Activated naive CD4-positive, alpha-beta T cell treated with anti-CD3 and anti-CD28 coated beads, Interleukin-2, amount 50 U/mL, for 24 hours (primary cell): Measurements from ENCODE around the gene UTP4.
"Not testable (repeated sequence)": the region's sequence is repeated elsewhere in the genome, so short reads cannot be mapped to it uniquely, and the experiment has no call there.

Experiments
- H3K27ac Mint-ChIP-seq: one replicate; pipeline ENCODE4 v1.8.0; 2021; ENCODE audit warnings: mild to moderate bottlenecking, mixed read lengths
- H3K27me3 Mint-ChIP-seq: one replicate; pipeline ENCODE4 v1.8.0; 2021; ENCODE audit warnings: mixed read lengths
- H3K36me3 Mint-ChIP-seq: one replicate; pipeline ENCODE4 v1.8.0; 2021; ENCODE audit warnings: mixed read lengths
- H3K4me1 Mint-ChIP-seq: one replicate; pipeline ENCODE4 v1.8.0; 2021; ENCODE audit warnings: mixed read lengths
- H3K4me3 Mint-ChIP-seq: one replicate; pipeline ENCODE4 v1.8.0; 2021; ENCODE audit warnings: mild to moderate bottlenecking, mixed read lengths
- H3K9me3 Mint-ChIP-seq: one replicate; pipeline ENCODE4 v1.8.0; 2021; ENCODE audit warnings: mixed read lengths

UTP4 gene

DNA sequence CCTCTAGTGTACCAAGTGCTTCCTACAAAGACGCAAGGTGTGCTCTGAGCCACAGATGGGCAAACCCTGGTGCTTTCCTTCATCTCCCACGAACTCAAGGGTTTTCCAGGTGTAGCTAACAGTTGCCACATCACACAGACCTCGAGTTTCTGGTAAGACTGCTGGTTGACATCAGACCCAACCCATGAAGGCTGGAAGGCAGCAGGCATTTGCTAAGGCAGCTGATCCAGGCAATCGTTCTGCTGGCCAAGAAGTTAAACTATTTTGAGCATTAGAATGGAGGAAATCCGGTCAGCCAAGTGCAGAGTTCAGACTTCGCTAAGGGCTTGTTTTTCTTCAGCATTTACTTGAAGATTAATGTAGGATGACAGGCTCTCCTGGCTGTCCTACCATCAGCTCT is 15.5 kb upstream of the UTP4 start:
- Mint-ChIP-seq H3K27me3 (no peaks in the 10 kb centered on the region), H3K36me3 (peaks cover 5% of the 10 kb centered on the region), H3K9me3 (no peaks in the 10 kb centered on the region), H3K27ac (no peak overlapping the region), H3K4me3 (no peak overlapping the region), H3K4me1 (peaks cover 8% of the 10 kb centered on the region)

DNA sequence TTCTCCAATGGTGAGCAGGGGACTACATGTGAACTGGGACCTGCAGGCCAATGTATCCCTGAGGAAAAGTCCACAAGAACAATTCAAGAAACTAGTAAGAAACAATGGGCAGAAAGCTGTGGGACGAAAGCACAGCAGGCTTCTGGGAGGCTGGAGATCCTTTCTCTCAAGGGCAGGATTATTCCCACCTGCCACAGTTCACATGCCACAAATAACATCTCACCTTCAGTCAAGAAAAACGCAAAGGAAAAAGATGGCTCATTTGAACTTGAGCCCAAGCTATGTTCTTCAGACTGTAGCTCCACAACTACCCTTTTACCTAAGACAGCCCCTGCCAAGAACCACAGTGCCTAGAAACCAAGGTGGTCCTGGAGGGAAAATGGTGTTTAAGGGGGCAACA is 14.0 kb upstream of the UTP4 start:
- Mint-ChIP-seq H3K4me1 (peaks cover 8% of the 10 kb centered on the region), H3K36me3 (peaks cover 5% of the 10 kb centered on the region), H3K9me3 (no peaks in the 10 kb centered on the region), H3K4me3 (no peak overlapping the region), H3K27ac (no peak overlapping the region), H3K27me3 (no peaks in the 10 kb centered on the region)

DNA sequence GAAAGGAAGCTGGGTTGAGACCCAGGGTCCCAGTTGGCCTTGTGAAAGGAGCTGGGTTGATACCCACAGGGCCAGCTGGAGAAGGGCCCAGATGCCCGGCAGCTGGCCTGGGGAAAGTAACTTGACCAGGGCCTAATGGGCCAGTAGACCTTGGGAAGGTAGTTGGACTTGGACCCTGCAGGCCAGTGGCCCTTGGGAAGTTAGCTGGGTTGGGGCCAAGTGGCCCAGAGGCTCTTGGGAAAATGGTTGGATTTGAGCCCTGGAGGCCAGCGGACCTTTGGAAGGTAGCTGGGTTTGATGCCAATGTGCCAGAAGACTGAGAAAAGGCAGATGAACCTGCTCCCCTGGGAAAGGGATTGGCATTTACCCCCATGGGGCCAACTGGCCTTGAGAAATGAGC is 13.5 kb upstream of the UTP4 start:
- Mint-ChIP-seq H3K9me3 (no peaks in the 10 kb centered on the region), H3K4me1 (peaks cover 10% of the 10 kb centered on the region), H3K4me3 (no peak overlapping the region), H3K27me3 (no peaks in the 10 kb centered on the region), H3K36me3 (peaks cover 5% of the 10 kb centered on the region), H3K27ac (no peak overlapping the region)

DNA sequence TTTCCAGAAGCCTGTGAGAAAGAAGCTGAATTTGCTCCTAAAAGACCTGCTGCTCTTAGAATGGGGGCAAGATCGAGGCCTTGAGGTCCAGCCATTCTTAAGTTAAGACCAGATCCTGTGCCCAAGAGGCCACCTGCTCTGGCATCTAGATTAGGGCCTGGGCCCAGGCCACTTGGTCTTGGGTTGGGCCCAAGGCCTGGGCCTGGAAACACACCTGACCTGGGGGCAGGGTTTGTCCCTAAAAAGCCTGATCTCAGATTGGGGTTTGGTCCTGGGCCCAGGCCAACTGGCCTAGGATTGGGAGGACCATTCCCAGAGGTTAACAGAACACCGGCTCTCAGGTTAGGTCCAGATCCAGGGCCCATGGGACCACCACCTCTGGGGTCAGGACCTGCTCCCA is 12.9 kb upstream of the UTP4 start:
- H3K36me3 Mint-ChIP-seq = peaks cover 5% of the 10 kb centered on the region
- no peaks in the 10 kb centered on the region for H3K27me3 Mint-ChIP-seq
- no peak overlapping the region for H3K4me3 Mint-ChIP-seq
- H3K27ac Mint-ChIP-seq = no peak overlapping the region
- peaks cover 12% of the 10 kb centered on the region for H3K4me1 Mint-ChIP-seq
- H3K9me3 Mint-ChIP-seq = no peaks in the 10 kb centered on the region

DNA sequence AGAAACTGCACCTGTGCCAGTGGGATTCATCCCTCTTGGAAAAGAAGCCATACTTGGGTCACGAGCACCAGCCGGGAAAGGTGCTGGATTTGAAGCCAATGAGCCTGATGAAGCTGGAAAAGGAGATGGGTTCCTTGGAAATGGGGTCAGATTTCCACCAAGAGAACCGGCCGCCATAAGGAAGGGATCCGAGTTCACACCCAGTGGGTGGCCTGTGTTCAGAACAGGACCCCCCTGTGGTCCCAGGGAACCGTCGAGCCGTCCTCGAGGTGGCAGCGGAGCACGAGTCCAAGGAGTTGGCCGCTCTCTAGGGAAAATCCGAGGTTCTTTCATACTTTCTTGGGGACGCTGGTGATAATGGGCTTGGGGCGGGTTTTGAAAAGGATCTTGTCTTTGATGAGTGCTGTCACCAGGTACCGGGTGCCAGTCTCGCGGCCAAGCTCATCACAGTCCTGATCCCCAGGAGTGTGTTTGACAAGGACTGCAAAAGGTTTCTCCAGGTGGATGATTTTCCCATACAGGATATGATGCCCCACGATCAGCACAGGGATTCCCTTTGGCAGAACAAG is 12.3 kb upstream of the UTP4 start:
- peaks cover 12% of the 10 kb centered on the region for H3K4me1 Mint-ChIP-seq
- H3K4me3 Mint-ChIP-seq = no peak overlapping the region
- H3K27me3 Mint-ChIP-seq = no peaks in the 10 kb centered on the region
- H3K36me3 Mint-ChIP-seq = peaks cover 5% of the 10 kb centered on the region
- H3K9me3 Mint-ChIP-seq = no peaks in the 10 kb centered on the region
- no peak overlapping the region for H3K27ac Mint-ChIP-seq

DNA sequence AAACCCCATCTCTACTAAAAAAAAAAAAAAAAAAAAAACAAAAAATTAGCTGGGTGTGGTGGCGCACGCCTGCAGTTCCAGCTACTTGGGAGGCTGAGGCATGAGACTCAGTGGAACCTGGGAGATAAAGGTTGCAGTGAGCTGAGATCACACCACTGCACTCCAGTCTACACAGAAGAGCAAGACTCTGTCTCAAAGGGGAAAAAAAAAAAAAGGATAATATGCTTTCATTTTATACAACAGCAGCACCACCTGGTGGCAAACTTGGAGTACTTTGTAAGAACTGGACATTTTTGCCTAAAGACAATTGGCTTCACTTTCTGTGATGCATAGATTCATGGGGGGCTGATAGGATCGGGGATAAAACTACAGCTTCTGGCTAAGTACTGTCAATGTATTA is 8.5 kb upstream of the UTP4 start:
- no peak overlapping the region for H3K4me3 Mint-ChIP-seq
- H3K4me1 Mint-ChIP-seq = peaks cover 16% of the 10 kb centered on the region
- no peaks in the 10 kb centered on the region for H3K27me3 Mint-ChIP-seq
- H3K9me3 Mint-ChIP-seq = no peaks in the 10 kb centered on the region
- H3K27ac Mint-ChIP-seq = no peak overlapping the region
- peaks cover 4% of the 10 kb centered on the region for H3K36me3 Mint-ChIP-seq

DNA sequence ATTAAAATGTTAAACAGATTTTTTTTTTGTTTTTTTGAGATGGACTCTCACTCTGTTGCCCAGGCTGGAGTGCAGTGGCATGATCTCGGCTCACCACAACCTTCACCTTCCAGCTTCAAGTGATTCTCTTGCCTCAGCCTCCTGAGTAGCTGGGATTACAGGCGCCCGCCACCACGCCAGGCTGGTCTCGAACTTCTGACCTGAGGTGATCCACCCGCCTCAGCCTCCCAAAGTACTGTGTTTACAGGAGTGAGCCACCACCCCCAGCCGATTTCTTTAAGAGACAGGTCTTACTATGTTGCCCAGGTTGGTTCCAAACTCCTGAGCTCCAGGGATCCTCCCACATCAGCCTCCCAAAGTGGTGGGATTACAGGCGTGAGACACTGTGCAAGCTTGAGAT is 8.0 kb upstream of the UTP4 start:
- not testable (repeated sequence) for H3K27ac Mint-ChIP-seq, H3K27me3 Mint-ChIP-seq, H3K36me3 Mint-ChIP-seq, H3K4me3 Mint-ChIP-seq, H3K9me3 Mint-ChIP-seq
- H3K4me1 Mint-ChIP-seq = peaks cover 16% of the 10 kb centered on the region

DNA sequence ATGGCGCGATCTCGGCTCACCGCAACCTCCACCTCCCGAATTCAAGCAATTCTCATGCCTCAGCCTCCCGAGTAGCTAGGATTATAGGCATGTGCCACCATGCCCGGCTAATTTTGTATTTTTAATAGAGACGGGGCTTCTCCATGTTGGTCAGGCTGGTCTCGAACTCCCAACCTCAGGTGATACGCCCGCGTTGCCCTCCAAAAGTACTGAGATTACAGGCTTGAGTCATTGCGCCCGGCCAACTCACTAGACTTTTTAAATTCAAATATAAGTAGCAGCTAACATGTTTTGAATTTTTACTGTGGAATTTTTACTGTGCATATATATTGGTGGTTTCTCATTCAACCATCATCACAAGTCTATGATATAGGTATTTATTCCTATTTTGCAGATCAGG is 7.5 kb upstream of the UTP4 start:
- H3K4me3 Mint-ChIP-seq, H3K9me3 Mint-ChIP-seq, H3K36me3 Mint-ChIP-seq, H3K27me3 Mint-ChIP-seq: not testable (repeated sequence)
- Mint-ChIP-seq H3K4me1 (peaks cover 22% of the 10 kb centered on the region), H3K27ac (peak overlapping the region; percentile 46)

DNA sequence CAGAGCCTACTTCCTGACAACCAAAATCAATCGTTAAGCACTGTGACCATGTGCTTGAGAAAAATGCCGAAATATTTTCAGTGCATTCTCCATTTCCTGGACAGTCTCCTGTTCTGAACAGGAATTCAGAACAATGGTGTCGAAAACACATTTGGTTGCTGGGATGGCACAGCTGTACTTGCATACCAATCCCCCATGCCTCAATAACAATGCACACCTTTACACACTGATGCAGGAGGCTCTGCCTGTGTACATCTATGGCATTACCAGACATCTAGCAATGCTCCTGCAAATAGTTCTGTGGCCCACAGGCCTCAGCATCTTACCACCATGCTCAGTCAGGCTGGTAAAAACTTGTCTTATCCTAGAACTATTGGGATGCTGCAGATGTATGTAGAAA is 6.2 kb upstream of the UTP4 start:
- Mint-ChIP-seq H3K9me3 (no peaks in the 10 kb centered on the region), H3K27ac (no peak overlapping the region), H3K4me3 (no peak overlapping the region)

DNA sequence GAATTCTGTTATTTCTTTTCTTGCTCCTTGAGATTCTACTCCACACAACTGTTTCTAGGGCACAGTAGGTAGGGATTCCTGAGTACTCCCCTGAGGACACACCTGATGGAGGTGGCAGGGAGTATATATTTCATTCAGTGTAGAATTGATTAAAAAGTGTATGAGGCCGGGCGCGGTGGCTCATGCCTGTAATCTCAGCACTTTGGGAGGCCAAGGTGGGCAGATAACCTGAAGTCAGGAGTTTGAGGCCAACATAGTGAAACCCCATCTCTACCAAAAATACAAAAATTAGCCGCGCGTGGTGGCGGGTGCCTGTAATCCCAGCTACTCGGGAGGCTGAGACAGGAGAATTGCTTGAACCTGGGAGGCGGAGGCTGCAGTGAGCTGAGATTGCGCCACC is 5.6 kb upstream of the UTP4 start:
- Mint-ChIP-seq H3K4me1 (peaks cover 36% of the 10 kb centered on the region), H3K27ac (peak overlapping the region; percentile 89)
- H3K36me3 Mint-ChIP-seq, H3K9me3 Mint-ChIP-seq, H3K4me3 Mint-ChIP-seq, H3K27me3 Mint-ChIP-seq: not testable (repeated sequence)

More for the DNA sequence above, 6.2 kb upstream of the UTP4 start:
- Mint-ChIP-seq H3K27me3 (no peaks in the 10 kb centered on the region), H3K4me1 (peaks cover 33% of the 10 kb centered on the region), H3K36me3 (peaks cover 2% of the 10 kb centered on the region)

DNA sequence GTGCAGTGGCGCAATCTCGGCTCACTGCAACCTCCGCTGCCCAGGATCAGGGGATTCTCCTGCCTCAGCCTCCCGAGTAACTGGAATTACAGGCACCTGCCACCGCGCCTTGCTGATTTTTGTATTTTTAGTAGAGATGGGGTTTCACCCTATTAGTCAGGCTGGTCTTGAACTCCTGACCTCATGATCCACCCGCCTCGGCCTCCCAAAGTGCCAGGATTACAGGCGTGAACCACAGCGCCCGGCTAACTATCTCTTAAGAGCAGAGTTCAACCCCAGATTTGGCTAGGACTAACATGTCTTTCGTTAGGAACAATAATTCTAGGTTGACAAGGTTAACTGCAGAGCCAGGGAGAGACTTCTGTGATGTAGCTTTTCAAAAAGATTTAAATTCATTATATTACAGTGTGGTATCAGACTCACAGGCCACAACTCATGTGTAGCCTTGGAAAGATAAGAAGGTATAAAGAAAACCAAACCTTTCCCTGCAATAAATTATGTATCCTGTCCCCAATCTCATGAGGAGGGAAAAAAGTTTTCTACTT is 4.4 kb upstream of the UTP4 start:
- H3K27ac Mint-ChIP-seq = peak overlapping the region; percentile 35
- peaks cover 36% of the 10 kb centered on the region for H3K4me1 Mint-ChIP-seq
- no peak overlapping the region for H3K4me3 Mint-ChIP-seq
- no peaks in the 10 kb centered on the region for H3K9me3 Mint-ChIP-seq
- H3K36me3 Mint-ChIP-seq = peaks cover 2% of the 10 kb centered on the region
- H3K27me3 Mint-ChIP-seq = no peaks in the 10 kb centered on the region

DNA sequence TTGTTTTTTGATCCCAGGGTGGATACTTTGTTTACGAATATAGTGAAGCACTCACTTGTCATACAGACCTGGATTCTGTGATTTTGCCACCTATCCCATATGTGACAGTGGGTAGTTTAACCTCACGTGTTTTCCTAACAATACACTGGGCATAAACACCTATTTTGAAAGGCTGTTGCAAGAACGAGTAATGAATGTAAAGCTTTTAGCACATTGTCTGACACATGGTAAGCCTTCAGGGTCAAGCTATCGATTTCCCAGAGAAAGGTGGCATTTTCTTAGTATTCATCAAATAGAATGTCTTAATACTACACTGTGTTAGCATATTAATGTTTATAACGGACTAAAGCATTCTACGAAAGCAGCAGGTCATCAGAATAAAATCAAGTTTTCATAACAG is 2.0 kb upstream of the UTP4 start:
- H3K27ac Mint-ChIP-seq = peak overlapping the region; percentile 95
- H3K4me1 Mint-ChIP-seq = peaks cover 48% of the 10 kb centered on the region
- peak overlapping the region; percentile 90 for H3K4me3 Mint-ChIP-seq

DNA sequence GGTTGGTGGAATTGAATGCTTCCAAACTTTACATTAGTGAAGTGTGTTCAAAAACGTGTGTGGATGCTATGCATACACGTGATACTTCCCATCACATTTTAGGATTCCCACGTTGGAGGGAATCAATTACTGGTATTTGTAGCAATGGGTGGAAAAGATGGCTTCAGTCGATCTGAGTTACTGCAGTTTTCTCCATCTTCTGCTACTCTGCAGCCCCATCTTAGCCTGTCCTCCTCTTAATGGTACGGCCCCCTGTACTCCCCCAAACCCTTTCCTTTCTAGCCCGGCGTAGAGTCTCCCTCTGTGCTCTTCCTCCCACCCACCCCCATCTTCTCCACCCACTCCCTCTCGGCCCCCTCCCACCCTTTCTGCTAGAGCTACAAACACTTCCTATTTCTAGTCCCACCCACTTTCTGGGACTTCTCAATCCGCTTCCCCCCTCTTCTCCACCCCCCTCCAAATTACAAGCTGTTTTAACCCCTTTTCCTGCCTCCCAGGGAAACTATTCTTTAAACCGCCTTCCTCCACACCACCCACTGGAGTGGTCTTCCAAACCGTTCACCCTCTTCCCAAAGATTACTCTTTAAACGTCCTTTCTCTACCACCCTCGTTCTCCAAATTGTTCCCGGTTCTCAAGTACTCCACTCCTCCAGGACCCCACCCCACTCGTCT is 1.1 kb upstream of the UTP4 start:
- no peaks in the 10 kb centered on the region for H3K27me3 Mint-ChIP-seq
- H3K27ac Mint-ChIP-seq = peak overlapping the region; percentile 95
- H3K36me3 Mint-ChIP-seq = peaks cover 11% of the 10 kb centered on the region
- H3K4me1 Mint-ChIP-seq = peaks cover 51% of the 10 kb centered on the region
- peak overlapping the region; percentile 90 for H3K4me3 Mint-ChIP-seq
- H3K9me3 Mint-ChIP-seq = no peaks in the 10 kb centered on the region

More for the DNA sequence above, 2.0 kb upstream of the UTP4 start:
- no peaks in the 10 kb centered on the region for H3K9me3 Mint-ChIP-seq
- no peaks in the 10 kb centered on the region for H3K27me3 Mint-ChIP-seq
- H3K36me3 Mint-ChIP-seq = peaks cover 11% of the 10 kb centered on the region

DNA sequence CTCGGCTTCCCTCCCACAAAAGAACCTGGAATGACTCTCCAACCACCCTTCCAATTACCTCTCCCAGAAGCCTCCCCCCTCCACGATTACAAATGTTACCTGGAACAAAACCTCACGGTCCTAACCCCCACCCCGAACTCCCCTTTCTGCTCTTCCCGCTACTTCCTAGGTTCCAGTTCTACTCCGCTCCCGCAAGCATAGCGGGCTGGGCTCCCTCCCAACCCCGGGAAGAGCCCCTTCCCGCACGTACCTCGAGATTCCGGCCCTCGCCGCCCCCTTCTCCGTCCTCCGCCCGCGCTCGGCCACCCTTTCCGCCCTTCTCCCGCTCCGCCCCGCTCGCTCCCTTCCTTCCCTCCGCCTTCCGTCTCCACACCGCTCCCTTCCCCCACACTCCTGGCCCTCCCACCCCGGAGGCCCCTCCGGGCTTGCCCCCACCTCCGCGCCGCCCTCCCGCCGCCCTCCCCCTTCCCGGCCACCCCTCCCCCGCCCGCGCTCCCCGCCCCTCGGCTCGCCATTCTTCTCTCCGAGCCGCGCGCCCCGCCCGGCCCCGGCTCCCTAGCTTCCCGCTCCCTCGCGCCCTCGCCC is 518 bp upstream of the UTP4 start:
- peak overlapping the region; percentile 90 for H3K4me3 Mint-ChIP-seq
- H3K9me3 Mint-ChIP-seq = no peaks in the 10 kb centered on the region
- peaks cover 50% of the 10 kb centered on the region for H3K4me1 Mint-ChIP-seq
- no peaks in the 10 kb centered on the region for H3K27me3 Mint-ChIP-seq
- H3K27ac Mint-ChIP-seq = peak overlapping the region; percentile 95
- peaks cover 11% of the 10 kb centered on the region for H3K36me3 Mint-ChIP-seq

DNA sequence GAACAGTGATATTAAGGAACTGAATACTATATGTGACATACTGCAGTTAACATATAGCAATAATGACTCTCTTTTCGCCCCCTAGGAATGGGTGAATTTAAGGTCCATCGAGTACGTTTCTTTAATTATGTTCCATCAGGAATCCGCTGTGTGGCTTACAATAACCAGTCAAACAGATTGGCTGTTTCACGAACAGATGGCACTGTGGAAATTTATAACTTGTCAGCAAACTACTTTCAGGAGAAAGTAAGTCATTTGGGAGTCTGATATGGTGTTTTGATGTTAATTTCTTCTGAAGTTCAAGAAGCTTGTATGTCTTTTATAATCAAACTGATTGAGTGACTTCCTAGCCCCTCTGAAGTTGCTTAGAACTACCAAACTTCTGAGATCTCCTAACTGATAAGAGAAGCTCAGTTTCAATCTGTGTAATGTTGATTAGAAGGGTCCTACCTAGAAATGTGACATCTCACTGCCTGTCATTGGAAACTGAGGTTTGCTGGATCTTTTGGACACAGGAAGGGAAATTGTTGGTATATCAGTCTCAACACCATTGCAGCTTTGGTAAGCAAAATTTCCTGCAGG is 1.0 kb downstream of the UTP4 start:
- Mint-ChIP-seq H3K27ac (peak overlapping the region; percentile 88), H3K4me3 (peak overlapping the region; percentile 97), H3K27me3 (no peaks in the 10 kb centered on the region), H3K36me3 (peaks cover 16% of the 10 kb centered on the region), H3K9me3 (no peaks in the 10 kb centered on the region), H3K4me1 (peaks cover 50% of the 10 kb centered on the region)

DNA sequence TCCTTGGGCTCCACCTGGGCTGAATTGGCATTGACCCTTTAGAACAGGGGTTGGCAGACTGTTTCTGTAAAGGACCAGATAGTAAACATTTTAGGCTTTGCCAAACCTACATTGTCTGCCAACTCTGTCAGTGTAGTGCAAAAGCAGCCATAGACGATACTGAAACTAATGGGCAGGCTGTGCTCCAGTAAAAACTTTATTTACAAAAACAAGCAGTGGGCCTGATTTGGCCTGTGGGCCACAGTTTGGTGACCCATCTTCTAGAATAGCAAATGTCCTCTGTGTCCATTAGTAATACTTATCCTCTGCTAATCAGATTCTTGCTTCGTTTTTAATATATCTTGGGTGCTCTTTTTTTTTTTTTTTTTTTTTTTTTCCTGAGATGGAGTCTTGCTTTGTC is 6.2 kb downstream of the UTP4 start:
- no peak overlapping the region for H3K27ac Mint-ChIP-seq
- peaks cover 37% of the 10 kb centered on the region for H3K36me3 Mint-ChIP-seq
- no peak overlapping the region for H3K4me3 Mint-ChIP-seq

More for the DNA sequence above, 6.2 kb downstream of the UTP4 start:
- peaks cover 33% of the 10 kb centered on the region for H3K4me1 Mint-ChIP-seq
- no peaks in the 10 kb centered on the region for H3K27me3 Mint-ChIP-seq
- no peaks in the 10 kb centered on the region for H3K9me3 Mint-ChIP-seq
